ENCODE measurements around the gene H1-8.
"Not testable (repeated sequence)": the region's sequence is repeated elsewhere in the genome, so short reads cannot be mapped to it uniquely, and the experiment has no call there.

GRCh38 chr3:129545951-129546350 lies 3.0 kb downstream of the H1-8 start:
- TF ChIP-seq, protein P1, sequence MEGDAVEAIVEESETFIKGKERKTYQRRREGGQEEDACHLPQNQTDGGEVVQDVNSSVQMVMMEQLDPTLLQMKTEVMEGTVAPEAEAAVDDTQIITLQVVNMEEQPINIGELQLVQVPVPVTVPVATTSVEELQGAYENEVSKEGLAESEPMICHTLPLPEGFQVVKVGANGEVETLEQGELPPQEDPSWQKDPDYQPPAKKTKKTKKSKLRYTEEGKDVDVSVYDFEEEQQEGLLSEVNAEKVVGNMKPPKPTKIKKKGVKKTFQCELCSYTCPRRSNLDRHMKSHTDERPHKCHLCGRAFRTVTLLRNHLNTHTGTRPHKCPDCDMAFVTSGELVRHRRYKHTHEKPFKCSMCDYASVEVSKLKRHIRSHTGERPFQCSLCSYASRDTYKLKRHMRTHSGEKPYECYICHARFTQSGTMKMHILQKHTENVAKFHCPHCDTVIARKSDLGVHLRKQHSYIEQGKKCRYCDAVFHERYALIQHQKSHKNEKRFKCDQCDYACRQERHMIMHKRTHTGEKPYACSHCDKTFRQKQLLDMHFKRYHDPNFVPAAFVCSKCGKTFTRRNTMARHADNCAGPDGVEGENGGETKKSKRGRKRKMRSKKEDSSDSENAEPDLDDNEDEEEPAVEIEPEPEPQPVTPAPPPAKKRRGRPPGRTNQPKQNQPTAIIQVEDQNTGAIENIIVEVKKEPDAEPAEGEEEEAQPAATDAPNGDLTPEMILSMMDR (IDR thresholded peaks at IDR 0.05): not testable (repeated sequence)
- TF ChIP-seq POLR2A (IDR thresholded peaks at IDR 0.05): not testable (repeated sequence)
